MCF 10A (cell line): Measurements from ENCODE around the gene ANO3. TPM values are rescaled to one million over a fixed set of nuclear protein-coding genes. Genes with fewer than 3 reads are reported as not detected.

Source experiments
- BruUV-seq: library from RNA; stranded (reverse); fragments of 400-500 nt; replicated peaks from 2 replicates; lab custom pipeline; 2021; lab: Mats Ljungman, UMichigan
- CTCF ChIA-PET: fragments of 300-600 bp; sonication (Branson Sonifier 250); formaldehyde crosslinking; extraction: SDS; loops from one replicate; lab custom pipeline; 2021; ENCODE audit warnings: antibody characterized with exemption, inconsistent platforms; lab: Yijun Ruan, JAX
- POLR2A ChIA-PET: fragments of 300-600, 350-650 bp; sonication (Branson Sonifier 250); formaldehyde crosslinking; extraction: SDS; loops from one replicate; lab custom pipeline; 2020; ENCODE audit warnings: antibody characterized with exemption, inconsistent platforms; lab: Yijun Ruan, JAX
- DNase-seq: peaks from one replicate; pipeline ENCODE4 v3.0.0-alpha.2; 2018; ENCODE audit not compliant: unreplicated experiment
- H3K27ac Mint-ChIP-seq: one replicate; pipeline ENCODE4 v1.8.0; 2022; ENCODE audit warnings: mild to moderate bottlenecking, low read depth, mixed read lengths; ENCODE audit not compliant: unreplicated experiment
- H3K27me3 Mint-ChIP-seq: one replicate; pipeline ENCODE4 v1.8.0; 2022; ENCODE audit warnings: mixed read lengths; ENCODE audit not compliant: insufficient read depth, unreplicated experiment
- H3K36me3 Mint-ChIP-seq: one replicate; pipeline ENCODE4 v1.8.0; 2022; ENCODE audit warnings: mild to moderate bottlenecking, moderate library complexity, mixed read lengths; ENCODE audit not compliant: insufficient read depth, unreplicated experiment
- H3K4me1 Mint-ChIP-seq: one replicate; pipeline ENCODE4 v1.8.0; 2022; ENCODE audit warnings: mixed read lengths; ENCODE audit not compliant: insufficient read depth, unreplicated experiment
- H3K4me3 Mint-ChIP-seq: one replicate; pipeline ENCODE4 v1.8.0; 2022; ENCODE audit warnings: mild to moderate bottlenecking, moderate library complexity, mixed read lengths; ENCODE audit not compliant: unreplicated experiment
- H3K9me3 Mint-ChIP-seq: one replicate; pipeline ENCODE4 v1.8.0; 2022; ENCODE audit warnings: mixed read lengths; ENCODE audit not compliant: unreplicated experiment
- intact Hi-C: fragments of 100-400 bp; cut with micrococcal nuclease; formaldehyde crosslinking; loops from 2 replicates; pipeline ENCODE4 v1.14.1; 2022
- total RNA-seq: library from RNA; stranded (reverse); gene quantifications from 2 replicates; pipeline ENCODE4 v1.2.3, GENCODE V29; 2022
- TF ChIP-seq, protein P1 (sequence below): fragments of 200-600 bp; IDR thresholded peaks from one replicate; pipeline ENCODE4 v1.8.0; 2022; ENCODE audit warnings: antibody characterized with exemption, mild to moderate bottlenecking; ENCODE audit not compliant: unreplicated experiment

Gene ANO3
- total RNA-seq, 1 experiment from 2014 or later: not detected

GRCh38 chr11:26439854-26440253 lies 107.9 kb downstream of the ANO3 start:
- Mint-ChIP-seq H3K4me1 (no peaks in the 10 kb centered on the region), H3K27ac (no peak overlapping the region), H3K36me3 (peaks cover 7% of the 10 kb centered on the region), H3K27me3 (peaks cover 37% of the 10 kb centered on the region), H3K9me3 (no peaks in the 10 kb centered on the region), H3K4me3 (no peak overlapping the region)
- no TSS peak for BruUV-seq
- no peak for DNase-seq
- ChIA-PET CTCF (no interaction called here), POLR2A (no interaction called here)
- TF ChIP-seq, protein P1, sequence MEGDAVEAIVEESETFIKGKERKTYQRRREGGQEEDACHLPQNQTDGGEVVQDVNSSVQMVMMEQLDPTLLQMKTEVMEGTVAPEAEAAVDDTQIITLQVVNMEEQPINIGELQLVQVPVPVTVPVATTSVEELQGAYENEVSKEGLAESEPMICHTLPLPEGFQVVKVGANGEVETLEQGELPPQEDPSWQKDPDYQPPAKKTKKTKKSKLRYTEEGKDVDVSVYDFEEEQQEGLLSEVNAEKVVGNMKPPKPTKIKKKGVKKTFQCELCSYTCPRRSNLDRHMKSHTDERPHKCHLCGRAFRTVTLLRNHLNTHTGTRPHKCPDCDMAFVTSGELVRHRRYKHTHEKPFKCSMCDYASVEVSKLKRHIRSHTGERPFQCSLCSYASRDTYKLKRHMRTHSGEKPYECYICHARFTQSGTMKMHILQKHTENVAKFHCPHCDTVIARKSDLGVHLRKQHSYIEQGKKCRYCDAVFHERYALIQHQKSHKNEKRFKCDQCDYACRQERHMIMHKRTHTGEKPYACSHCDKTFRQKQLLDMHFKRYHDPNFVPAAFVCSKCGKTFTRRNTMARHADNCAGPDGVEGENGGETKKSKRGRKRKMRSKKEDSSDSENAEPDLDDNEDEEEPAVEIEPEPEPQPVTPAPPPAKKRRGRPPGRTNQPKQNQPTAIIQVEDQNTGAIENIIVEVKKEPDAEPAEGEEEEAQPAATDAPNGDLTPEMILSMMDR: no peak
- intact Hi-C loops: no loop called here

GRCh38 chr11:26442131-26442530 lies 110.2 kb downstream of the ANO3 start:
- DNase-seq: peak; percentile 2
- H3K4me3 Mint-ChIP-seq: no peak overlapping the region
- no peaks in the 10 kb centered on the region for H3K4me1 Mint-ChIP-seq
- H3K9me3 Mint-ChIP-seq: no peaks in the 10 kb centered on the region
- H3K27ac Mint-ChIP-seq: no peak overlapping the region
- ChIA-PET POLR2A (no interaction called here), CTCF (interaction anchor here (0.6 kb wide), 1 partner anchor 54 kb away, joined by 3 read pairs; no protein-coding TSS in a partner anchor)
- H3K27me3 Mint-ChIP-seq: peaks cover 25% of the 10 kb centered on the region
- no TSS peak for BruUV-seq
- H3K36me3 Mint-ChIP-seq: no peaks in the 10 kb centered on the region
- intact Hi-C loops: no loop called here
- TF ChIP-seq, protein P1: no peak

DNA sequence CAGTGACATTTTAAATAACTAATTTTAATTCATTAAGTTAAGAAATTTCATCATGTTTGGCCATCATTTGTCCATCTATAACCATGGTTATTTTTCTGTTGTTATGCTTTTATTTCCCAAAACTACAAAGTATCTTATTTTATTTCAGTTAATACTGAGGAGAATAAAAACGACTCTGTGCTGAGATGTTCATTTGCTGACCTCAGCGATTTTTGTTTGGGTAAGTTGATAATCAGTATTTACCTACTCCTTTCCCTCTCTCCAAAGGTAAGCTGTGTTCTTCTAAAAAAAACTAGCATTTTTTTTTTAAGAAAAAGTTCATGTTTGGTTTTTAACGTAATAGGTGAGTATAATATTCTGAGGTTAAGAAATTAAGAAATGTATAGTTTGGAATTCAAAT lies 111.7 kb downstream of the ANO3 start:
- Mint-ChIP-seq H3K4me1 (no peaks in the 10 kb centered on the region), H3K27ac (no peak overlapping the region), H3K9me3 (no peaks in the 10 kb centered on the region), H3K27me3 (peaks cover 29% of the 10 kb centered on the region), H3K4me3 (no peak overlapping the region), H3K36me3 (no peaks in the 10 kb centered on the region)
- ChIA-PET POLR2A (no interaction called here), CTCF (interaction anchor here (1.0 kb wide), 1 partner anchor 397 kb away, joined by 3 read pairs; no protein-coding TSS in a partner anchor)
- TF ChIP-seq, protein P1: no peak
- no peak for DNase-seq
- intact Hi-C loops: no loop called here
- BruUV-seq: no TSS peak

GRCh38 chr11:26457636-26458035 lies 125.7 kb downstream of the ANO3 start:
- H3K36me3 Mint-ChIP-seq: no peaks in the 10 kb centered on the region
- no peak overlapping the region for H3K27ac Mint-ChIP-seq
- intact Hi-C loops: no loop called here
- no peaks in the 10 kb centered on the region for H3K4me1 Mint-ChIP-seq
- TF ChIP-seq, protein P1: no peak
- POLR2A ChIA-PET: no interaction called here
- no peak overlapping the region for H3K4me3 Mint-ChIP-seq
- no peaks in the 10 kb centered on the region for H3K9me3 Mint-ChIP-seq
- peaks cover 34% of the 10 kb centered on the region for H3K27me3 Mint-ChIP-seq
- no TSS peak for BruUV-seq
- CTCF ChIA-PET: interaction anchor here (0.8 to 1.0 kb wide), 2 partner anchors 10 to 667 kb away, joined by 3 read pairs; no protein-coding TSS in a partner anchor
- no peak for DNase-seq
